Testis (tissue), 3 donors: Measurements from ENCODE around the gene ITPKB. TPM values are rescaled to one million over a fixed set of nuclear protein-coding genes. Genes with fewer than 3 reads are reported as not detected.

Source experiments
- DNase-seq: peaks from one replicate; pipeline ENCODE4 v3.0.0-alpha.2; 2019
- H3K27ac ChIP-seq, 2 donors: fragments of 200-600 bp; sonication (generic); one replicate each; pipeline ENCODE4 v1.5.1; 2019
- H3K27me3 ChIP-seq: fragments of 200-600 bp; sonication (generic); one replicate; pipeline ENCODE4 v1.5.1; 2019
- H3K36me3 ChIP-seq: fragments of 200-600 bp; sonication (generic); one replicate; pipeline ENCODE4 v1.5.1; 2017; ENCODE audit warnings: low read depth; ENCODE audit errors: missing control alignments
- H3K4me1 ChIP-seq: fragments of 200-600 bp; sonication (generic); one replicate; pipeline ENCODE4 v1.5.1; 2019
- H3K4me3 ChIP-seq, 2 donors: fragments of 200-600 bp; sonication (generic); one replicate each; pipeline ENCODE4 v1.5.1; 2017 to 2019
- H3K9me3 ChIP-seq: fragments of 200-600 bp; sonication (generic); one replicate; pipeline ENCODE4 v1.5.1; 2017
- POLR2A ChIP-seq: fragments of 450-650 bp; IDR thresholded peaks from one replicate; pipeline ENCODE4 v1.6.1; 2017; ENCODE audit warnings: antibody characterized with exemption, mild to moderate bottlenecking, moderate library complexity
- WGBS, 2 donors: methylation state at CpG; one replicate each; pipeline ENCODE4 v1.1.5; 2018; 5-methylcytosine and 5-hydroxymethylcytosine counted together
- intact Hi-C: fragments of 100-400 bp; cut with DNase I; formaldehyde crosslinking; loops from one replicate; pipeline ENCODE4 v1.15.1; 2023; ENCODE audit warnings: low total_unique reads
- polyA plus RNA-seq: library from polyadenylated mRNA; stranded (reverse); fragments of 350-450 nt; fragmentation: Illumina TruSeq; extraction: RNeasy Lipid Tissue Mini Kit (QIAGEN cat#74804); gene quantifications from one replicate; pipeline ENCODE4 v1.2.3, GENCODE V29; 2014; ENCODE audit warnings: low read depth, low replicate concordance; ENCODE audit not compliant: insufficient read depth
- total RNA-seq, 2 donors: library from RNA; depleted of rRNA; stranded (reverse); fragments of >200 nt; gene quantifications; one replicate each; pipeline ENCODE4 v1.2.3, GENCODE V29; 2016
- TF ChIP-seq, protein P1 (sequence below), 3 experiments: fragments of 450-650 bp in 2 of 3; fragments of 200-600 bp in 1 of 3; sonication (generic) in 1 of 3; IDR thresholded peaks; one replicate each; pipeline ENCODE4 v1.5.1; 2016 to 2019; ENCODE audit warnings: antibody characterized with exemption in 3 of 3, mild to moderate bottlenecking in 2 of 3, moderate library complexity in 1 of 3

ITPKB gene
- total and polyA plus RNA-seq, 3 donors from 2014 or later: 11.4 to 18.0 (median 13.5) TPM

DNA sequence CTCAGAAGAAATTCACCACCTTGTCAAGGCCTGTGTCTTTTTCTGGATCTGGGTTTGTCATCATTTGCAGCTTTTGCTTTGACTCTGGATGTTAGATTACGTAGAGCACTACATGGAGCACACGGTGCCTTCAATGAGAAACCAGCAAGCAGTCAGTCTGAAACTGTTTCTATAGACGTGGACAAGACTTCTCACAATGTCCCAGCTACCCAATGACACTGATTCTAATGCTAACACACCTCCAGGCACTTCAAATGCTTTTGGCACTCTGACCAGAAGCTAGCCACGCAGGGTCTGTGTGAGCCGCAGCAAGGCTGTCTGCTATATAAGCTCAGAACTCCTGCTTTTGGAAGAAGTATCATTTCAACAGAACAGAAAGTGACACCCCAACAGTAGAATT is 38.2 kb downstream of the ITPKB start:
- Histone ChIP-seq H3K27ac (no peak overlapping the region), H3K27me3 (no peaks in the 10 kb centered on the region), H3K4me3 (no peak overlapping the region), H3K36me3 (no peaks in the 10 kb centered on the region), H3K9me3 (no peaks in the 10 kb centered on the region), H3K4me1 (peaks cover 24% of the 10 kb centered on the region)
- TF ChIP-seq, protein P1, sequence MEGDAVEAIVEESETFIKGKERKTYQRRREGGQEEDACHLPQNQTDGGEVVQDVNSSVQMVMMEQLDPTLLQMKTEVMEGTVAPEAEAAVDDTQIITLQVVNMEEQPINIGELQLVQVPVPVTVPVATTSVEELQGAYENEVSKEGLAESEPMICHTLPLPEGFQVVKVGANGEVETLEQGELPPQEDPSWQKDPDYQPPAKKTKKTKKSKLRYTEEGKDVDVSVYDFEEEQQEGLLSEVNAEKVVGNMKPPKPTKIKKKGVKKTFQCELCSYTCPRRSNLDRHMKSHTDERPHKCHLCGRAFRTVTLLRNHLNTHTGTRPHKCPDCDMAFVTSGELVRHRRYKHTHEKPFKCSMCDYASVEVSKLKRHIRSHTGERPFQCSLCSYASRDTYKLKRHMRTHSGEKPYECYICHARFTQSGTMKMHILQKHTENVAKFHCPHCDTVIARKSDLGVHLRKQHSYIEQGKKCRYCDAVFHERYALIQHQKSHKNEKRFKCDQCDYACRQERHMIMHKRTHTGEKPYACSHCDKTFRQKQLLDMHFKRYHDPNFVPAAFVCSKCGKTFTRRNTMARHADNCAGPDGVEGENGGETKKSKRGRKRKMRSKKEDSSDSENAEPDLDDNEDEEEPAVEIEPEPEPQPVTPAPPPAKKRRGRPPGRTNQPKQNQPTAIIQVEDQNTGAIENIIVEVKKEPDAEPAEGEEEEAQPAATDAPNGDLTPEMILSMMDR (IDR thresholded peaks at IDR 0.05): no peak
- TF ChIP-seq POLR2A: no peak
- no peak for DNase-seq
- intact Hi-C loops: no loop called here
- WGBS, 2 donors: 73 to 92% methylated on average over 5 of the region's 5 CpGs

DNA sequence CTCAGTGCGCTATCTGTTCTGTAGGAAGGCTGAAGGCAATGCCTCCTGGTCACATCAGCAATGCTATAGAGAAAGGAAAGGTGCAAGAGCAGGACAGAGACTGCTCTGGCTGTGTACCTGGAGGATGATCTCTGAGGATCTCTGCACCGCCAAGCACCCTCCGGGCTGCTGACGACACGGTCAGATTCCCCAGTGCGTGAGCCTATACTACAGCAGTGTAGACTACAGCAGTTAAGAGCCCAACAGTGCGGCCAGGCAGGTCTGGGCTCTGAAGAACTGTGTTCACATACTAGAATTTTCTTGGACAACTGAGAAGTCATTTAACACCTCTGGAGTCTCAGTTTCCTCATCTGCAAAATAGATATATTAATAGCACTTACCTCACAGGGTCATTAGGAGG is 39.9 kb downstream of the ITPKB start:
- Histone ChIP-seq H3K4me1 (peaks cover 17% of the 10 kb centered on the region), H3K27me3 (no peaks in the 10 kb centered on the region), H3K36me3 (no peaks in the 10 kb centered on the region), H3K27ac (no peak overlapping the region), H3K9me3 (no peaks in the 10 kb centered on the region), H3K4me3 (no peak overlapping the region)
- no peak for DNase-seq
- intact Hi-C loops: no loop called here
- 92 to 94% methylated on average over 7 of the region's 7 CpGs for WGBS, 2 donors
- TF ChIP-seq, protein P1 (IDR thresholded peaks at IDR 0.05): no peak
- TF ChIP-seq POLR2A: no peak

- H3K27me3 ChIP-seq: no peaks in the 10 kb centered on the region
- H3K36me3 ChIP-seq: no peaks in the 10 kb centered on the region
- no peak for DNase-seq
- no peak overlapping the region for H3K4me3 ChIP-seq
- no peak overlapping the region for H3K27ac ChIP-seq
- H3K4me1 ChIP-seq: peaks cover 14% of the 10 kb centered on the region
- H3K9me3 ChIP-seq: no peaks in the 10 kb centered on the region
- intact Hi-C loops: no loop called here
- TF ChIP-seq POLR2A: no peak
- TF ChIP-seq, protein P1 (IDR thresholded peaks at IDR 0.05): no peak
Measured at GRCh38 chr1:226698659-226699058, 40.4 kb downstream of the ITPKB start.

- no peak overlapping the region for H3K4me3 ChIP-seq
- no peak for TF ChIP-seq POLR2A
- TF ChIP-seq, protein P1 (IDR thresholded peaks at IDR 0.05): no peak
- no peaks in the 10 kb centered on the region for H3K27me3 ChIP-seq
- no peak for DNase-seq
- intact Hi-C loops: no loop called here
- no peak overlapping the region for H3K27ac ChIP-seq
- peaks cover 14% of the 10 kb centered on the region for H3K4me1 ChIP-seq
- WGBS, 2 donors: 80 to 86% methylated on average over 5 of the region's 5 CpGs
- no peaks in the 10 kb centered on the region for H3K9me3 ChIP-seq
- H3K36me3 ChIP-seq: no peaks in the 10 kb centered on the region
Measured at GRCh38 chr1:226697929-226698544, 41.0 kb downstream of the ITPKB start.
